NB4 (cell line): ENCODE measurements around the gene PCLO.

Experiments used
- POLR2A ChIP-seq: IDR thresholded peaks from 2 replicates; pipeline ENCODE4 v1.6.1; 2011; ENCODE audit warnings: mild to moderate bottlenecking; ENCODE audit not compliant: insufficient read length; ENCODE audit errors: extremely low read depth
- TF ChIP-seq, protein P1 (sequence below): IDR thresholded peaks from one replicate; pipeline ENCODE4 v1.5.1; 2012; ENCODE audit warnings: low read depth, low read length

- TF ChIP-seq, protein P1, sequence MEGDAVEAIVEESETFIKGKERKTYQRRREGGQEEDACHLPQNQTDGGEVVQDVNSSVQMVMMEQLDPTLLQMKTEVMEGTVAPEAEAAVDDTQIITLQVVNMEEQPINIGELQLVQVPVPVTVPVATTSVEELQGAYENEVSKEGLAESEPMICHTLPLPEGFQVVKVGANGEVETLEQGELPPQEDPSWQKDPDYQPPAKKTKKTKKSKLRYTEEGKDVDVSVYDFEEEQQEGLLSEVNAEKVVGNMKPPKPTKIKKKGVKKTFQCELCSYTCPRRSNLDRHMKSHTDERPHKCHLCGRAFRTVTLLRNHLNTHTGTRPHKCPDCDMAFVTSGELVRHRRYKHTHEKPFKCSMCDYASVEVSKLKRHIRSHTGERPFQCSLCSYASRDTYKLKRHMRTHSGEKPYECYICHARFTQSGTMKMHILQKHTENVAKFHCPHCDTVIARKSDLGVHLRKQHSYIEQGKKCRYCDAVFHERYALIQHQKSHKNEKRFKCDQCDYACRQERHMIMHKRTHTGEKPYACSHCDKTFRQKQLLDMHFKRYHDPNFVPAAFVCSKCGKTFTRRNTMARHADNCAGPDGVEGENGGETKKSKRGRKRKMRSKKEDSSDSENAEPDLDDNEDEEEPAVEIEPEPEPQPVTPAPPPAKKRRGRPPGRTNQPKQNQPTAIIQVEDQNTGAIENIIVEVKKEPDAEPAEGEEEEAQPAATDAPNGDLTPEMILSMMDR: no peak
- TF ChIP-seq POLR2A: no peak
Observed at GRCh38 chr7:82964150-82964882, 198.4 kb downstream of the PCLO start.
